ENCODE data around the gene CRK.

CRK gene

GRCh38 chr17:1486802-1487695, 31.0 kb upstream of the CRK start:
- peak in 4 of 14 donors; percentile 22 to 43 (median 38) for DNase-seq

GRCh38 chr17:1485423-1486376, 29.7 kb upstream of the CRK start:
- DNase-seq: peak in 1 of 14 donors; percentile 18

GRCh38 chr17:1484676-1485422, 28.8 kb upstream of the CRK start:
- DNase-seq: no peak

DNA sequence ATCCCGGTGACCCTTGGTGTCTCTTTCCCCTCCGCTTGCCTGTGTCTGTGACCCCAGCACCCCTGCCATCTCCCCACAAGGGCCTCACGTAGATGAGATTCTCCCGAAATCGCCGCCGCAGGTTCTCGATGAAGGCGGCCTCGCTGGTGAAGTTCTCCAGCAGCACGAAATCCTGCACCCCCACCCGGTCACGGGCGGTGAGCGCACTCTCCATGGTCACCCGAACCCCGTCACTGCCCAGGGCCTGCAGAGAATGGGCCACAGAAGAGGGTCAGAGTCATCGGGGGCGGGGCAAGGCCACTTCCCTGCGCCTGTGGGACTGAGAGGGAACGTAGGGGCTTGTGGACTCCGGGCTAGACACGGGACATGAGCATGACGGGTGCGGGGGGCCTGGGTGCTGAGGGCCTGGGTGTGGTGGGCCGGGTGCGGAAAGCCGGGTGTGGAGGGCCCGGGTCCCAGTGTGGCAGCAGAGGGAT, 28.1 kb upstream of the CRK start:
- no peak for DNase-seq

GRCh38 chr17:1482680-1483079, 26.6 kb upstream of the CRK start:
- peak in 1 of 14 donors; percentile 11 for DNase-seq

DNA sequence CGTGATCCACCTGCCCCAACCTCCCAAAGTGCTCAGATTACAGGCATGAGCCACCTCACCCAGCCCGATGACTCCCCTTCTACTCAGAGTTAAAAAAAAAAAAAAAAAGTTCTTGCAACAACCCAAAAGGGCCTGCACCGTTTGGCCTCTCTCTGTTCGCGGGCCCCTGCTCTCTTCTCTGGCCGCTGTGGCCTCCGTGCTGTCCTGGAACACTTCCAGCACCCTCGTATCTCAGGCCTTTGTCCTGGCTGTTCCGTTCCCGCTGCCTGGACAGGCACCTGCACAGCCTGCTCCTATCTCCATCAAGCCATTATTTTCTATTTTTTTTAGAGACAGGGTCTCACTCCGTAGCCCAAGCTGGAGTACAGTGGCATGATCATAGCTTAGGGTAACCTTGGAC, 25.7 kb upstream of the CRK start:
- no peak for DNase-seq

- no peak for DNase-seq
Observed at GRCh38 chr17:1480747-1481465, 24.9 kb upstream of the CRK start.

DNA sequence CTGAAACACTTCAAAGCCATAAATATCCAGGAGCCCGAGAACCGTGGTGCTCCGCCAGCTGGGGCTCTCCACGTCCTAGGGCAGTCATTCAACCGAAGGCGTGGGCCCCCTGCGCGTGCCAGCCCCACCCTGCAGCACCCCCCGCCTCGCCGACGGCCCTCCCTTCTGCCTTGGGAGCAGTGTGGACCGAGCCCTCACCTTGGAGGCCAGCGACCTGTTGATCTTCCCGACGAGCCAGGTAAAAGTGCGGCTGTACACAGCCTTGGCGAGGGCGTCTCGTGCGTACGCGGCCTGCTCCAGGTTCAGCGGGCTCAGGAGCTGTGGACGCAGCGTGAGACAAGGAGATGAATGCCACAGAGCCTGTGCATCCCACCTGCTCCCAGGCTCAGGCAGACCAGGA, 22.4 kb upstream of the CRK start:
- DNase-seq: no peak

- no peak for DNase-seq
Observed at GRCh38 chr17:1475321-1475854, 19.4 kb upstream of the CRK start.

GRCh38 chr17:1474402-1475189, 18.6 kb upstream of the CRK start:
- DNase-seq: no peak

- no peak for DNase-seq
Observed at GRCh38 chr17:1473841-1474240, 17.8 kb upstream of the CRK start.

DNA sequence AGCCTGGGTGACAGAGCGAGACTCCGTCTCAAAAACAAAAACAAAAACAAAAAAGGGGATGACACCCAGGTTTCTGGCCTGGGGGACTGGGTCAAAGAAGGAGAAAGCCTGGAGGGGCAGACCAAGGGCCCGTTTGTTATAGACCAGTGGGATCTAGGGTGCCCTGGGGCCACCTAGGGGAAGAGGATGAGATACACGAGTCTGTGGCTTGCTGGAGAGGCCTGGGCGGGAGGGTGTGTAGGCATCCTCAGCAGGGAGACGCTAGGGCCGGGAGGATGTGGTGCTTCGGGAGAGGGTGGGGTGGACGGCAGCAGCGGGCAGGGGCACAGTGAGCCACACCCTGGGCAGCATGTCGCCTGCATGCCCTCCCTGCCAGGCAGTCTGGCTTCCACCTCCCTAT, 17.1 kb upstream of the CRK start:
- no peak for DNase-seq

DNA sequence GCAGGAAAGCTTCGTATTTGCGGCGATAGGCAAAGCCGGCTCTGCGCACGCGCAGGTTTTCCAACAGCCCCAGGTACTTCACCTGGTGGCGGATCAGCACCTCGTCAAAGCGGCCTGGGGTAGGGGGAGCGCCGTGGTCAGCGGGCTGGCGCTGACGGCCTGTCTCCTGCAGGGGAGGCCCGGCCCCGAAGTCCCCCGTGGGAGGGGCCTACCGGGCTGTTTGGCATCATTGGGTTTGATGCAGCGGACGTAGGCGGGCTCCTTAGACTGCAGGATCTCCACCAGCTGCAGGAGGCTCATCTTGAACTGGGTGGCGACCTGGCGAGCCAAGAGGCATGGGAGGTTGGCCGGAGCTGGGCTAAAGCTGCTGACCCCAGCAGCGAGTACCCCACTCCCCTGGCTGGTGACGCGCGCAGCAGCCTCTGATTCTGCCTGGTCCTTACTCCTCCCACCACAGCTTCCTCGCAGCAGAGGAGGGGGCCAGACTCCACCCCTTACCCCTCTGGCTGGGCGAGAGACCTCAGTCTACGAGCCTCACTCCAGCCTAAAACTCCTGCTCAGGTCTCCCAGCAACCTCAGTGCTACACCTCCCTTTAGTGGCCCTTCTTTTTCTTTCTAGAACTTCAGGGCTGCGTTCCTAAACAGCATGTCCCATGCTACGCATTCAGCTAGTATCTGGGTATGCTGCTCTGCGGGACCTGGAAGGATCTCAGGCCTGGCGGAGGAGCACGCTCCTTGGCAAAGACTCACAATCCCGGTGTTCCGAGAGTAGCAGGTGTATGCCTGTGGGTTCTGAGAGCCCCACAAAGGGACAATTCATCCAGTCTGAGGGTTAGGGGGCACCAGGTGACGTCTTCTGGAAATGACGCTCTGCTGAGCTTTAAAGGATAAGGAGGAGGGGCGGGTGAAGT, 16.1 kb upstream of the CRK start:
- DNase-seq: no peak

DNA sequence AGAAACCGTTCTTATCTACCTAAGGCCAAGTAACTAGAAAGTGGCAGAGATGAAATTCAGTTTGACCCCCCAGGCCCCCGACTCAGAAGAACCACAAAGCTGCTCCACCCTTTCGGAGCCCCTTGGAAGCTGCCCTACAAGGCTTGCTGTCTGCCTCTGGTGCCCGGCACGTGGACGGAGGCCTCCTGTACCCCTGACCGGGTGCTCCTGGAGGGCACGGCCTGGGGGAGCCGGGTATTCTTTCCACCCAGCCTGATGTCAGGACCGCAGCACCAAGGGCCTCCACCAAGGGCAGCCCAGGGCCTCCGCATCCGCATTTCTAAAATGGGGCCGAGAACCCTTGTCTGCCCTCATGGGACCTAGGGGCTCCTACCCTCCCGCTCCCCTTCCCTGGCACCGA, 15.5 kb upstream of the CRK start:
- DNase-seq: no peak

GRCh38 chr17:1470755-1471462, 14.9 kb upstream of the CRK start:
- no peak for DNase-seq

- DNase-seq: no peak
Observed at GRCh38 chr17:1470071-1470754, 14.2 kb upstream of the CRK start.

- DNase-seq: no peak
Observed at GRCh38 chr17:1469231-1469852, 13.3 kb upstream of the CRK start.
